ENCODE measurements around the gene STOML3. TPM values are rescaled to one million over a fixed set of nuclear protein-coding genes. Genes with fewer than 3 reads are reported as not detected.
A peak's percentile ranks its signal among the peaks of the same experiment; 100 is the strongest.

STOML3 gene
- polyA plus RNA-seq, 4 donors, result not detected

GRCh38 chr13:38954291-38954690 lies 36.3 kb downstream of the STOML3 start:
- H3K4me1 ChIP-seq (ENCODE audit: control insufficient read depth in 3 of 3, insufficient read depth in 2 of 3, low read depth in 1 of 3, low read length in 2 of 3), result peaks cover 0 to 3% (median 0%) of the 10 kb centered on the region in 3 donors
- FAIRE-seq, result no peak
- no peaks in the 10 kb centered on the region for H3K36me3 ChIP-seq (ENCODE audit: control insufficient read depth in 3 of 3, insufficient read depth in 2 of 3, low read depth in 1 of 3, low read length in 3 of 3)
- H3K27me3 ChIP-seq (ENCODE audit: control insufficient read depth in 3 of 3, insufficient read depth in 3 of 3, low read length in 3 of 3), result no peaks in the 10 kb centered on the region
- H3K27ac ChIP-seq (ENCODE audit: low read depth in 1 of 3, low read length in 2 of 3), result no peak overlapping the region
- no peak overlapping the region for H3K4me3 ChIP-seq (ENCODE audit: low read depth in 1 of 3, low read length in 3 of 3)
- WGBS, 3 donors, result 53 to 66% (median 65%) methylated on average over 2 of the region's 2 CpGs
- peaks cover 0 to 3% of the 10 kb centered on the region in 2 donors for H3K9me3 ChIP-seq (ENCODE audit: control insufficient read depth in 2 of 2, insufficient read depth in 1 of 2, low read depth in 1 of 2, low read length in 1 of 2)
- no peak for DNase-seq

- no peak for DNase-seq
- Histone ChIP-seq H3K36me3 (ENCODE audit: control insufficient read depth in 3 of 3, insufficient read depth in 2 of 3, low read depth in 1 of 3, low read length in 3 of 3) (no peaks in the 10 kb centered on the region), H3K4me1 (ENCODE audit: control insufficient read depth in 3 of 3, insufficient read depth in 2 of 3, low read depth in 1 of 3, low read length in 2 of 3) (peaks cover 0 to 3% (median 0%) of the 10 kb centered on the region in 3 donors), H3K4me3 (ENCODE audit: low read depth in 1 of 3, low read length in 3 of 3) (no peak overlapping the region), H3K27ac (ENCODE audit: low read depth in 1 of 3, low read length in 2 of 3) (no peak overlapping the region), H3K27me3 (ENCODE audit: control insufficient read depth in 3 of 3, insufficient read depth in 3 of 3, low read length in 3 of 3) (no peaks in the 10 kb centered on the region), H3K9me3 (ENCODE audit: control insufficient read depth in 2 of 2, insufficient read depth in 1 of 2, low read depth in 1 of 2, low read length in 1 of 2) (peaks cover 0 to 3% of the 10 kb centered on the region in 2 donors)
- no peak for FAIRE-seq
- 89 to 92% (median 91%) methylated on average over 1 of the region's 1 CpG for WGBS, 3 donors
Observed at GRCh38 chr13:38952827-38953226, 37.8 kb downstream of the STOML3 start.

GRCh38 chr13:38951525-38952313 lies 38.9 kb downstream of the STOML3 start:
- Histone ChIP-seq H3K4me1 (ENCODE audit: control insufficient read depth in 3 of 3, insufficient read depth in 2 of 3, low read depth in 1 of 3, low read length in 2 of 3) (peaks cover 0 to 3% (median 0%) of the 10 kb centered on the region in 3 donors), H3K27me3 (ENCODE audit: control insufficient read depth in 3 of 3, insufficient read depth in 3 of 3, low read length in 3 of 3) (no peaks in the 10 kb centered on the region), H3K9me3 (ENCODE audit: control insufficient read depth in 2 of 2, insufficient read depth in 1 of 2, low read depth in 1 of 2, low read length in 1 of 2) (peaks cover 0 to 3% of the 10 kb centered on the region in 2 donors), H3K4me3 (ENCODE audit: low read depth in 1 of 3, low read length in 3 of 3) (no peak overlapping the region), H3K27ac (ENCODE audit: low read depth in 1 of 3, low read length in 2 of 3) (no peak overlapping the region), H3K36me3 (ENCODE audit: control insufficient read depth in 3 of 3, insufficient read depth in 2 of 3, low read depth in 1 of 3, low read length in 3 of 3) (no peaks in the 10 kb centered on the region)
- DNase-seq (peak; percentile 14 to 92), FAIRE-seq (no peak)
- 16 to 42% (median 23%) methylated on average over 9 of the region's 9 CpGs for WGBS, 3 donors

GRCh38 chr13:38950987-38951386 lies 39.6 kb downstream of the STOML3 start:
- WGBS, 3 donors, result 24 to 41% (median 26%) methylated on average over 3 of the region's 3 CpGs
- FAIRE-seq (no peak), DNase-seq (peak in 1 of 2 donors; percentile 26)
- H3K27me3 ChIP-seq (ENCODE audit: control insufficient read depth in 3 of 3, insufficient read depth in 3 of 3, low read length in 3 of 3), result no peaks in the 10 kb centered on the region
- no peaks in the 10 kb centered on the region for H3K36me3 ChIP-seq (ENCODE audit: control insufficient read depth in 3 of 3, insufficient read depth in 2 of 3, low read depth in 1 of 3, low read length in 3 of 3)
- no peak overlapping the region for H3K4me3 ChIP-seq (ENCODE audit: low read depth in 1 of 3, low read length in 3 of 3)
- H3K9me3 ChIP-seq (ENCODE audit: control insufficient read depth in 2 of 2, insufficient read depth in 1 of 2, low read depth in 1 of 2, low read length in 1 of 2), result peaks cover 0 to 3% of the 10 kb centered on the region in 2 donors
- H3K27ac ChIP-seq (ENCODE audit: low read depth in 1 of 3, low read length in 2 of 3), result no peak overlapping the region
- peaks cover 0 to 3% (median 0%) of the 10 kb centered on the region in 3 donors for H3K4me1 ChIP-seq (ENCODE audit: control insufficient read depth in 3 of 3, insufficient read depth in 2 of 3, low read depth in 1 of 3, low read length in 2 of 3)

GRCh38 chr13:38947054-38947453 lies 43.6 kb downstream of the STOML3 start:
- no peak overlapping the region for H3K4me3 ChIP-seq (ENCODE audit: low read depth in 1 of 3, low read length in 3 of 3)
- no peaks in the 10 kb centered on the region for H3K27me3 ChIP-seq (ENCODE audit: control insufficient read depth in 3 of 3, insufficient read depth in 3 of 3, low read length in 3 of 3)
- no peaks in the 10 kb centered on the region for H3K36me3 ChIP-seq (ENCODE audit: control insufficient read depth in 3 of 3, insufficient read depth in 2 of 3, low read depth in 1 of 3, low read length in 3 of 3)
- WGBS, 3 donors, result 75 to 76% (median 75%) methylated on average over 3 of the region's 3 CpGs
- no peak overlapping the region for H3K27ac ChIP-seq (ENCODE audit: low read depth in 1 of 3, low read length in 2 of 3)
- DNase-seq (no peak), FAIRE-seq (no peak)
- peaks cover 0 to 2% (median 0%) of the 10 kb centered on the region in 3 donors for H3K4me1 ChIP-seq (ENCODE audit: control insufficient read depth in 3 of 3, insufficient read depth in 2 of 3, low read depth in 1 of 3, low read length in 2 of 3)
- peaks cover 0 to 3% of the 10 kb centered on the region in 2 donors for H3K9me3 ChIP-seq (ENCODE audit: control insufficient read depth in 2 of 2, insufficient read depth in 1 of 2, low read depth in 1 of 2, low read length in 1 of 2)

DNA sequence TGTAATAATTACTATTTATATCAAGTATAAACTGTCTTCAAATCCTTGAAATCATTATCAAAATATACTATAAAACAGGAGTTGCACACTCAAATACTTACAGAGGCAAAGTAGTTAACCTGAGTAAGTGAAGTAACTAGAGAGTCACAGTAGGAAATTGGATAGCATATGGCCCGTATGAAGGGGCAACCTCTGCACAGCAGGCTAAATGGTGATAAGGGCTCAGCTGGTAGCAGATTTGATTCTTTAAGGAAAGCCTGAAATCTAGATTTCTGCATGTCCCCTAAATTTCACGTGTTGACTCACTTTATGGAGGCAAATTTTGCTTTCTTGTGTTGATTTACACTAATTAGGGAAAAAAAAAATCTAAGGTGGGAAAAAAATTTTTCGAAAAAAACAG lies 46.4 kb downstream of the STOML3 start:
- DNase-seq (no peak), FAIRE-seq (no peak)
- Histone ChIP-seq H3K4me1 (ENCODE audit: control insufficient read depth in 3 of 3, insufficient read depth in 2 of 3, low read depth in 1 of 3, low read length in 2 of 3) (no peaks in the 10 kb centered on the region), H3K4me3 (ENCODE audit: low read depth in 1 of 3, low read length in 3 of 3) (no peak overlapping the region), H3K27me3 (ENCODE audit: control insufficient read depth in 3 of 3, insufficient read depth in 3 of 3, low read length in 3 of 3) (no peaks in the 10 kb centered on the region), H3K27ac (ENCODE audit: low read depth in 1 of 3, low read length in 2 of 3) (no peak overlapping the region), H3K9me3 (ENCODE audit: control insufficient read depth in 2 of 2, insufficient read depth in 1 of 2, low read depth in 1 of 2, low read length in 1 of 2) (no peaks in the 10 kb centered on the region), H3K36me3 (ENCODE audit: control insufficient read depth in 3 of 3, insufficient read depth in 2 of 3, low read depth in 1 of 3, low read length in 3 of 3) (no peaks in the 10 kb centered on the region)
- 50 to 52% (median 52%) methylated on average over 3 of the region's 3 CpGs for WGBS, 3 donors

DNA sequence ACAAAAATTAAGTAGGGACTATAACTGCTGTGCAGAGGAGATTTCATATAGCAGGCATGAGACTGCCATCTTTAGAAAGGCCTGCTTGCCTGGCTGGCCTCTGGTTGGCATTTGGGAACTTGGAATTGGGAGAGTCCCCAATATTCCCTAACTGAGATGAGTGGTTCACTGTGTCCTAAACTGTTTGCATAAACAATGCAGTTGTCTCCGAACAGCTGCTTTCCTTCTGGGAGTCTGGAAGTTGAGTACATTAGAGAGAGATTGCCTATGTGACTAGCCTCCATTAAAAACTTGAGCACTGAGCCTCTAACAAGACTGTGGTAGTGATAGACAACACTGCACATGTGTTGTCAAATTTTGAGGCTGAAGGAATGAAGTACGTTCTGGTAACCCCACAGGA lies 47.4 kb downstream of the STOML3 start:
- H3K4me3 ChIP-seq (ENCODE audit: low read depth in 1 of 3, low read length in 3 of 3), result no peak overlapping the region
- 68 to 88% (median 74%) methylated on average over 2 of the region's 2 CpGs for WGBS, 3 donors
- H3K36me3 ChIP-seq (ENCODE audit: control insufficient read depth in 3 of 3, insufficient read depth in 2 of 3, low read depth in 1 of 3, low read length in 3 of 3), result no peaks in the 10 kb centered on the region
- H3K9me3 ChIP-seq (ENCODE audit: control insufficient read depth in 2 of 2, insufficient read depth in 1 of 2, low read depth in 1 of 2, low read length in 1 of 2), result no peaks in the 10 kb centered on the region
- H3K27me3 ChIP-seq (ENCODE audit: control insufficient read depth in 3 of 3, insufficient read depth in 3 of 3, low read length in 3 of 3), result no peaks in the 10 kb centered on the region
- H3K27ac ChIP-seq (ENCODE audit: low read depth in 1 of 3, low read length in 2 of 3), result no peak overlapping the region
- no peak for FAIRE-seq
- no peak for DNase-seq
- no peaks in the 10 kb centered on the region for H3K4me1 ChIP-seq (ENCODE audit: control insufficient read depth in 3 of 3, insufficient read depth in 2 of 3, low read depth in 1 of 3, low read length in 2 of 3)

DNA sequence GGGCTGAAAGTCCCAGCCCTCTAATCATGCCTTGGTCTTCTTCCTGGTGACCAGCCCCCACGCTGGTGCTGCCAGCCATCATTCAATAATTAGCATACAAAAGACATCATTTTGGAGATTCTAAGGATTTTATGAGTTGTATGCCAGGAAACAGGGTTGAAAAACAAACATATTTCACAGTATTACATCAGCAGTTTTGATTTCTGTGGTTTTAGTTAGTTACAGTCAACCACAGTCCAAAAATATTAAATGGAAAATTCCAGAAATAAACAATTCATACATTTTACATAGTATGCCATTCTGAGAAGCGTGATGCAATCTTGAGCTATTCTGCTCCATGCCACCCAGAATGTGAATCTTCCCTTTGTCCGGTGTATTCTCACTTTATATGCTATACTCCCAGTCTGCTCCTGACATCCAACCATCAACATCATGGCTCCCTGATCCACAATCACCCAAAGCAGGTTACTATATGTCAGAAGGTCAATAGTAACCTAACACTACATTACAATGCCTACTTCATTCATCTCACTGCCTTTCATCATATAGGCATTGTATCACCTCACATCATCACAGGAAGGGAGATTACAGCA lies 49.2 kb downstream of the STOML3 start:
- 73 to 89% (median 78%) methylated on average over 3 of the region's 3 CpGs for WGBS, 3 donors
- H3K27ac ChIP-seq (ENCODE audit: low read depth in 1 of 3, low read length in 2 of 3), result no peak overlapping the region
- no peaks in the 10 kb centered on the region for H3K9me3 ChIP-seq (ENCODE audit: control insufficient read depth in 2 of 2, insufficient read depth in 1 of 2, low read depth in 1 of 2, low read length in 1 of 2)
- H3K4me3 ChIP-seq (ENCODE audit: low read depth in 1 of 3, low read length in 3 of 3), result no peak overlapping the region
- H3K4me1 ChIP-seq (ENCODE audit: control insufficient read depth in 3 of 3, insufficient read depth in 2 of 3, low read depth in 1 of 3, low read length in 2 of 3), result no peaks in the 10 kb centered on the region
- H3K27me3 ChIP-seq (ENCODE audit: control insufficient read depth in 3 of 3, insufficient read depth in 3 of 3, low read length in 3 of 3), result no peaks in the 10 kb centered on the region
- H3K36me3 ChIP-seq (ENCODE audit: control insufficient read depth in 3 of 3, insufficient read depth in 2 of 3, low read depth in 1 of 3, low read length in 3 of 3), result no peaks in the 10 kb centered on the region
- DNase-seq (no peak), FAIRE-seq (no peak)
